Left lung (tissue), 10 donors: Measurements from ENCODE around the gene DNAJC6. TPM values are rescaled to one million over a fixed set of nuclear protein-coding genes. Genes with fewer than 3 reads are reported as not detected.

Source experiments
- ATAC-seq: fragments of 200-7000 bp; cut with Tn5 transposase; one replicate; pipeline ENCODE4 v1.9.1; 2020; ENCODE audit warnings: moderate library complexity
- DNase-seq, 4 donors: peaks; one replicate each; pipeline ENCODE4 v3.0.0-alpha.2; 2013 to 2020
- H3K27ac ChIP-seq, 2 donors: fragments of 200-600 bp; sonication (generic) in 1 of 2; one replicate each; pipeline versions ENCODE4 v1.5.0 to v1.8.0; 2020 to 2021
- H3K27me3 ChIP-seq, 2 donors: fragments of 200-600 bp; sonication (generic) in 1 of 2; one replicate each; pipeline versions ENCODE4 v1.5.0 to v1.8.0; 2020 to 2021
- H3K36me3 ChIP-seq, 2 donors: fragments of 200-600 bp; sonication (generic) in 1 of 2; one replicate each; pipeline versions ENCODE4 v1.5.0 to v1.8.0; 2020 to 2021
- H3K4me1 ChIP-seq, 2 donors: fragments of 200-600 bp; one replicate each; pipeline ENCODE4 v1.8.0; 2021
- H3K4me3 ChIP-seq, 2 donors: fragments of 200-600 bp; sonication (generic) in 1 of 2; one replicate each; pipeline versions ENCODE4 v1.5.0 to v1.8.0; 2020 to 2021; ENCODE audit warnings: mild to moderate bottlenecking in 1 of 2
- H3K9me3 ChIP-seq, 2 donors: fragments of 200-600 bp; sonication (generic) in 1 of 2; one replicate each; pipeline versions ENCODE4 v1.5.0 to v1.8.0; 2020 to 2021
- intact Hi-C, 2 donors: fragments of 100-400 bp; cut with DNase I; formaldehyde crosslinking; loops; one replicate each; pipeline versions ENCODE4 v1.11.2 to v1.14.2; 2022
- polyA plus RNA-seq, 6 donors: library from polyadenylated mRNA; unstranded; fragments of 120-200 nt; gene quantifications; one replicate each; pipeline ENCODE4 v1.2.1, GENCODE V29; 2013; ENCODE audit not compliant: insufficient read length in 6 of 6
- total RNA-seq, 2 donors: library from RNA; stranded (reverse); fragmentation: NEBNext Ultra II Directional; extraction: Animal tissue kit (Norgen Biotek cat#: 25700); gene quantifications; one replicate each; pipeline ENCODE4 v1.2.1, GENCODE V29; 2021
- TF ChIP-seq, protein P1 (sequence below), 2 donors: fragments of 200-600 bp; sonication (generic) in 1 of 2; IDR thresholded peaks; one replicate each; pipeline versions ENCODE4 v1.5.0 to v1.8.0; 2021; ENCODE audit warnings: antibody characterized with exemption in 2 of 2
- donor health status: DM: no; HTN: yes; CAD: no.
- donor health status: DM: no; HTN: no; CAD: no.

The DNAJC6 gene
- total and polyA plus RNA-seq, 8 donors, result 2.3 to 4.6 (median 2.8) TPM

DNA sequence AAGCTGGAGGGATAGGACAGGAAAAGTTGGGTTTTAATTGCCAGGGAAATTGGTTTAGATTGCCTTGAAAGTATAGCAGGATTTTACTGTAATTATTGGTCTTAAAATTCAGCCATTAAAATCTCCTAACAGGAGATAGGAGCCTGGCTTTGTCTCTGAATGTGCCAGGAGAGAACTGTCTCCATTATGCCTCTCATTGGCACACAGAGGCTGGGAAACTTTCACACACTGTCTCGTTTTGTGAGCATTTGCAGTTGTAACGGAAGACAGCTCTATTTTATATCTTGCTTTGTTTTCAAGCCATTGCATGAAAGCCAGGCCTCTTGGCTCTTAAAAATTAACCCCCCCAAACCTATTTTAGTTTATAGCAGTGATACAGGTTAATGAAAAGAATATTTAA, 12.5 kb downstream of the DNAJC6 start:
- H3K9me3 ChIP-seq, result peaks cover 0 to 9% of the 10 kb centered on the region in 2 donors
- intact Hi-C loops, result no loop called here
- no peaks in the 10 kb centered on the region for H3K27me3 ChIP-seq
- ATAC-seq, result no peak
- TF ChIP-seq, protein P1, sequence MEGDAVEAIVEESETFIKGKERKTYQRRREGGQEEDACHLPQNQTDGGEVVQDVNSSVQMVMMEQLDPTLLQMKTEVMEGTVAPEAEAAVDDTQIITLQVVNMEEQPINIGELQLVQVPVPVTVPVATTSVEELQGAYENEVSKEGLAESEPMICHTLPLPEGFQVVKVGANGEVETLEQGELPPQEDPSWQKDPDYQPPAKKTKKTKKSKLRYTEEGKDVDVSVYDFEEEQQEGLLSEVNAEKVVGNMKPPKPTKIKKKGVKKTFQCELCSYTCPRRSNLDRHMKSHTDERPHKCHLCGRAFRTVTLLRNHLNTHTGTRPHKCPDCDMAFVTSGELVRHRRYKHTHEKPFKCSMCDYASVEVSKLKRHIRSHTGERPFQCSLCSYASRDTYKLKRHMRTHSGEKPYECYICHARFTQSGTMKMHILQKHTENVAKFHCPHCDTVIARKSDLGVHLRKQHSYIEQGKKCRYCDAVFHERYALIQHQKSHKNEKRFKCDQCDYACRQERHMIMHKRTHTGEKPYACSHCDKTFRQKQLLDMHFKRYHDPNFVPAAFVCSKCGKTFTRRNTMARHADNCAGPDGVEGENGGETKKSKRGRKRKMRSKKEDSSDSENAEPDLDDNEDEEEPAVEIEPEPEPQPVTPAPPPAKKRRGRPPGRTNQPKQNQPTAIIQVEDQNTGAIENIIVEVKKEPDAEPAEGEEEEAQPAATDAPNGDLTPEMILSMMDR (IDR thresholded peaks at IDR 0.05), result no peak
- H3K4me1 ChIP-seq, result no peaks in the 10 kb centered on the region
- H3K4me3 ChIP-seq, result no peak overlapping the region
- no peaks in the 10 kb centered on the region for H3K36me3 ChIP-seq
- no peak overlapping the region for H3K27ac ChIP-seq
- DNase-seq, result no peak

DNA sequence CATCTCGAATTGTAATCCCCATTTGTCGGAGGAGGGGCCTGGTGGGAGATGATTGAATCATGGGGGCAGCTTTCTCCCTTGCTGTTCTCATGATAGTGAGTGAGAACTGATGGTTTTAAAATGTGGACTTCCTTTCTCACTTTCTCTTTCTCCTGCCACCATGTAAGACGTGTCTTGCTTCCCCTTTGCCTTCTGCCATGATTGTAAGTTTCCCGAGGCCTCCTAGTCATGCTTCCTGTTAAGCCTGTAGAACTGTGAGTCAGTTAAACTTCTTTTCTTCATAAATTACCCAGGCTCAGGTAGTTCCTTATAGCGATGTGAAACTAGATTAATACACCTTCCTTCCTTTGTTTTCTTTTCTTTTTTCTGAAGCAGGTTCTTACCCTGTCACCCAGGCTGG, 13.9 kb downstream of the DNAJC6 start:
- intact Hi-C loops, result no loop called here
- peaks cover 0 to 9% of the 10 kb centered on the region in 2 donors for H3K9me3 ChIP-seq
- H3K27ac ChIP-seq, result no peak overlapping the region
- H3K36me3 ChIP-seq, result no peaks in the 10 kb centered on the region
- no peak for DNase-seq
- H3K27me3 ChIP-seq, result no peaks in the 10 kb centered on the region
- no peak overlapping the region for H3K4me3 ChIP-seq
- no peaks in the 10 kb centered on the region for H3K4me1 ChIP-seq
- TF ChIP-seq, protein P1 (IDR thresholded peaks at IDR 0.05), result no peak
- ATAC-seq, result no peak

DNA sequence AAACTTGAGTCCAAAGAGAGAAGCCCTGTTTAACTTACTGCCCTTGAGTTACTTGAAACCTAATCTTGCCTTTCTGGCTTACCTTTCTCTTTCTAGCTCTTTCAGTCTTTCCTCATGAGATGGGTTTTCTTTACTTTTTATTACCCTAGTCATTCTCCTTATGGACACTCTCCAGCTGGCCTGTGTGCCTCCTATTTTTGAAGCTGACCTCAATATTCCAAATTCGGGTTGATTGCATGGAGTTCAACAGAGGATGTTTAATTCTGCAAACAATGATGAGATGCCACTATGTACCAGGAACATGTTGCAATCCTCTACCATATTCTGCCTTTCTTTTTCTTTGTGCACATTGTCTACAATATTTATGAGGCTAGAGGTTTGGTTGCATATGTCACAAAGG, 20.7 kb downstream of the DNAJC6 start:
- Histone ChIP-seq H3K4me1 (no peaks in the 10 kb centered on the region), H3K4me3 (no peak overlapping the region), H3K27me3 (no peaks in the 10 kb centered on the region), H3K27ac (no peak overlapping the region), H3K36me3 (no peaks in the 10 kb centered on the region), H3K9me3 (no peaks in the 10 kb centered on the region)
- TF ChIP-seq, protein P1 (IDR thresholded peaks at IDR 0.05), result no peak
- intact Hi-C loops, result no loop called here
- DNase-seq, result no peak
- no peak for ATAC-seq

- H3K4me1 ChIP-seq, result no peaks in the 10 kb centered on the region
- TF ChIP-seq, protein P1 (IDR thresholded peaks at IDR 0.05), result no peak
- H3K27me3 ChIP-seq, result no peaks in the 10 kb centered on the region
- no peaks in the 10 kb centered on the region for H3K36me3 ChIP-seq
- H3K9me3 ChIP-seq, result no peaks in the 10 kb centered on the region
- intact Hi-C loops, result no loop called here
- no peak overlapping the region for H3K4me3 ChIP-seq
- DNase-seq (no peak), ATAC-seq (no peak)
- H3K27ac ChIP-seq, result no peak overlapping the region
Measured at GRCh38 chr1:65330822-65331221, 21.5 kb downstream of the DNAJC6 start.

DNA sequence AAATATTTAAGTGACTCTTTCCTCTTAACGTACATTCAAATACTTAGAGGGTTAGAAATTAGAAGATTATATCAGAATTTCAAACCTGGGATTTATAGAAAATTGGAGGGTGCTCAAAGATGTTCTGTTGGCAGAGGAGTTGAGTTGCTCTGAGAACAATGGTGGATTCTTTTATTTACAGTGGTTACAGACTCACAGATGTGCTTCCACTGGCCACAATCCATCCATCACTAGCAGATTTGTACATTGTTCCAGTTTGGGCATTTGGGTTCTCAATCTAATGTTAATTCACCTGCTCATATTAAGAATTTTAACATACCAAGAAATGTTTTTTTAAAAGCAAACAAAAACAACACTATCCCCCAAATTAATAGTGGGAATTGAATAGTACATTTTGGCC, 23.5 kb downstream of the DNAJC6 start:
- H3K27me3 ChIP-seq, result no peaks in the 10 kb centered on the region
- H3K4me3 ChIP-seq, result no peak overlapping the region
- intact Hi-C loops, result no loop called here
- no peaks in the 10 kb centered on the region for H3K36me3 ChIP-seq
- no peaks in the 10 kb centered on the region for H3K4me1 ChIP-seq
- H3K9me3 ChIP-seq, result no peaks in the 10 kb centered on the region
- no peak for DNase-seq
- no peak overlapping the region for H3K27ac ChIP-seq
- ATAC-seq, result no peak
- TF ChIP-seq, protein P1 (IDR thresholded peaks at IDR 0.05), result no peak
